Activated T-helper 17 cell treated with anti-CD3 and anti-CD28 coated beads, Interleukin-2, amount 50 U/mL, for 72 hours (primary cell): ENCODE measurements around the gene TLN1. TPM values are rescaled to one million over a fixed set of nuclear protein-coding genes. Genes with fewer than 3 reads are reported as not detected.
A peak's percentile ranks its signal among the peaks of the same experiment; 100 is the strongest.

Experiments used
- ATAC-seq: fragments of 150-1000 bp; cut with Tn5 transposase; replicated peaks from 2 replicates; pipeline ENCODE4 v1.10.0; 2021; ENCODE audit warnings: mild to moderate bottlenecking, moderate library complexity
- H3K27ac Mint-ChIP-seq: one replicate; pipeline ENCODE4 v1.8.0; 2022; ENCODE audit warnings: mixed read lengths
- H3K27me3 Mint-ChIP-seq: one replicate; pipeline ENCODE4 v1.8.0; 2022; ENCODE audit warnings: mixed read lengths
- H3K36me3 Mint-ChIP-seq: one replicate; pipeline ENCODE4 v1.8.0; 2022; ENCODE audit warnings: low read depth, mild to moderate bottlenecking, mixed read lengths
- H3K4me1 Mint-ChIP-seq: one replicate; pipeline ENCODE4 v1.8.0; 2022; ENCODE audit warnings: mixed read lengths
- H3K4me3 Mint-ChIP-seq: one replicate; pipeline ENCODE4 v1.8.0; 2022; ENCODE audit warnings: mild to moderate bottlenecking, mixed read lengths
- H3K9me3 Mint-ChIP-seq: one replicate; pipeline ENCODE4 v1.8.0; 2022; ENCODE audit warnings: mixed read lengths
- total RNA-seq, 2 donors: library from RNA; stranded (reverse); gene quantifications; one replicate each; pipeline ENCODE4 v1.2.3, GENCODE V29; 2022

The TLN1 gene
- total RNA-seq, 2 donors from 2014 or later = 293 to 458 TPM

- Mint-ChIP-seq H3K9me3 (no peaks in the 10 kb centered on the region), H3K27me3 (no peaks in the 10 kb centered on the region), H3K4me1 (no peaks in the 10 kb centered on the region), H3K27ac (peak overlapping the region; percentile 7), H3K36me3 (no peaks in the 10 kb centered on the region), H3K4me3 (no peak overlapping the region)
- peak; percentile 7 for ATAC-seq
Measured at GRCh38 chr9:35697486-35697885, 34.5 kb downstream of the TLN1 start.

GRCh38 chr9:35696520-35697215 is 35.3 kb downstream of the TLN1 start:
- Mint-ChIP-seq H3K4me1 (no peaks in the 10 kb centered on the region), H3K36me3 (no peaks in the 10 kb centered on the region), H3K27me3 (no peaks in the 10 kb centered on the region), H3K4me3 (no peak overlapping the region), H3K9me3 (no peaks in the 10 kb centered on the region), H3K27ac (peak overlapping the region; percentile 7)
- peak; percentile 87 for ATAC-seq

GRCh38 chr9:35695943-35696401 is 36.0 kb downstream of the TLN1 start:
- H3K27me3 Mint-ChIP-seq = no peaks in the 10 kb centered on the region
- ATAC-seq = peak; percentile 23
- H3K4me1 Mint-ChIP-seq = no peaks in the 10 kb centered on the region
- no peak overlapping the region for H3K4me3 Mint-ChIP-seq
- H3K27ac Mint-ChIP-seq = no peak overlapping the region
- no peaks in the 10 kb centered on the region for H3K9me3 Mint-ChIP-seq
- no peaks in the 10 kb centered on the region for H3K36me3 Mint-ChIP-seq

- Mint-ChIP-seq H3K9me3 (no peaks in the 10 kb centered on the region), H3K27ac (peak overlapping the region; percentile 68), H3K27me3 (no peaks in the 10 kb centered on the region), H3K4me1 (peaks cover 15% of the 10 kb centered on the region), H3K36me3 (no peaks in the 10 kb centered on the region), H3K4me3 (peak overlapping the region; percentile 73)
- no peak for ATAC-seq
Measured at GRCh38 chr9:35691757-35692301, 40.2 kb downstream of the TLN1 start.

- H3K27ac Mint-ChIP-seq = peak overlapping the region; percentile 68
Measured at GRCh38 chr9:35691334-35691650, 40.7 kb downstream of the TLN1 start.

GRCh38 chr9:35690614-35691333 is 41.2 kb downstream of the TLN1 start:
- Mint-ChIP-seq H3K9me3 (no peaks in the 10 kb centered on the region), H3K4me3 (peak overlapping the region; percentile 73), H3K4me1 (peaks cover 15% of the 10 kb centered on the region), H3K27ac (peak overlapping the region; percentile 68), H3K27me3 (no peaks in the 10 kb centered on the region), H3K36me3 (no peaks in the 10 kb centered on the region)
- peak; percentile 13 for ATAC-seq

More at GRCh38 chr9:35691334-35691650, 40.7 kb downstream of the TLN1 start:
- H3K4me3 Mint-ChIP-seq = peak overlapping the region; percentile 73
- no peaks in the 10 kb centered on the region for H3K36me3 Mint-ChIP-seq
- no peak for ATAC-seq
- no peaks in the 10 kb centered on the region for H3K27me3 Mint-ChIP-seq
- no peaks in the 10 kb centered on the region for H3K9me3 Mint-ChIP-seq
- peaks cover 15% of the 10 kb centered on the region for H3K4me1 Mint-ChIP-seq

GRCh38 chr9:35690294-35690613 is 41.7 kb downstream of the TLN1 start:
- Mint-ChIP-seq H3K27ac (no peak overlapping the region), H3K4me3 (peak overlapping the region; percentile 73), H3K4me1 (peaks cover 15% of the 10 kb centered on the region), H3K27me3 (no peaks in the 10 kb centered on the region), H3K36me3 (no peaks in the 10 kb centered on the region), H3K9me3 (no peaks in the 10 kb centered on the region)
- peak; percentile 12 for ATAC-seq

- ATAC-seq = no peak
- H3K4me3 Mint-ChIP-seq = peak within 1 kb of the TSS; percentile 73
- H3K27ac Mint-ChIP-seq = peak within 1 kb of the TSS; percentile 80
- no peaks in the 10 kb centered on the region for H3K9me3 Mint-ChIP-seq
- no peaks in the 10 kb centered on the region for H3K27me3 Mint-ChIP-seq
- H3K4me1 Mint-ChIP-seq = peaks cover 15% of the 10 kb centered on the region
- H3K36me3 Mint-ChIP-seq = no peaks in the 10 kb centered on the region
Measured at GRCh38 chr9:35689542-35690293, 42.3 kb downstream of the TLN1 start, which contains the start of gene TPM2. Gene TPM2, minus strand, starts transcription at chr9:35689925. Its CDS starts 108 bp downstream, at chr9:35689817.

GRCh38 chr9:35688558-35689541 is 43.1 kb downstream of the TLN1 start:
- H3K4me1 Mint-ChIP-seq = peaks cover 15% of the 10 kb centered on the region
- no peaks in the 10 kb centered on the region for H3K9me3 Mint-ChIP-seq
- H3K4me3 Mint-ChIP-seq = peak overlapping the region; percentile 67
- H3K27ac Mint-ChIP-seq = peak overlapping the region; percentile 80
- H3K36me3 Mint-ChIP-seq = no peaks in the 10 kb centered on the region
- H3K27me3 Mint-ChIP-seq = no peaks in the 10 kb centered on the region
- peak; percentile 92 for ATAC-seq

- H3K9me3 Mint-ChIP-seq = no peaks in the 10 kb centered on the region
- no peak for ATAC-seq
- H3K36me3 Mint-ChIP-seq = no peaks in the 10 kb centered on the region
- H3K27me3 Mint-ChIP-seq = no peaks in the 10 kb centered on the region
- peaks cover 15% of the 10 kb centered on the region for H3K4me1 Mint-ChIP-seq
- peak overlapping the region; percentile 80 for H3K27ac Mint-ChIP-seq
- H3K4me3 Mint-ChIP-seq = peak overlapping the region; percentile 67
Measured at GRCh38 chr9:35687972-35688557, 43.9 kb downstream of the TLN1 start.

- H3K4me1 Mint-ChIP-seq = peaks cover 15% of the 10 kb centered on the region
- no peak overlapping the region for H3K4me3 Mint-ChIP-seq
- H3K27ac Mint-ChIP-seq = no peak overlapping the region
- H3K9me3 Mint-ChIP-seq = no peaks in the 10 kb centered on the region
- ATAC-seq = no peak
- no peaks in the 10 kb centered on the region for H3K27me3 Mint-ChIP-seq
- no peaks in the 10 kb centered on the region for H3K36me3 Mint-ChIP-seq
Measured at GRCh38 chr9:35687306-35687705, 44.7 kb downstream of the TLN1 start.

GRCh38 chr9:35686222-35687203 is 45.5 kb downstream of the TLN1 start:
- no peaks in the 10 kb centered on the region for H3K36me3 Mint-ChIP-seq
- no peak overlapping the region for H3K4me3 Mint-ChIP-seq
- no peak for ATAC-seq
- H3K27me3 Mint-ChIP-seq = no peaks in the 10 kb centered on the region
- H3K9me3 Mint-ChIP-seq = no peaks in the 10 kb centered on the region
- peaks cover 15% of the 10 kb centered on the region for H3K4me1 Mint-ChIP-seq
- H3K27ac Mint-ChIP-seq = no peak overlapping the region
